H1 (cell line): ENCODE results near the gene KIAA1328. TPM values are rescaled to one million over a fixed set of nuclear protein-coding genes. Genes with fewer than 3 reads are reported as not detected.

Experiments
- BCL11A ChIP-seq, 2 experiments: IDR thresholded peaks; one replicate each; pipeline ENCODE4 v1.6.1; 2011; ENCODE audit warnings: low read depth in 2 of 2, low read length in 2 of 2, mild to moderate bottlenecking in 2 of 2
- CBX5 ChIP-seq: fragments of 300-800, 300-1000 bp; sonication (generic); IDR thresholded peaks from 2 replicates; pipeline ENCODE4 v1.7.1; 2016; ENCODE audit warnings: antibody characterized with exemption, low read length, low read depth
- CREB1 ChIP-seq: IDR thresholded peaks from 2 replicates; pipeline ENCODE4 v1.6.1; 2012; ENCODE audit warnings: inconsistent platforms
- FOSL1 ChIP-seq: IDR thresholded peaks from 2 replicates; pipeline ENCODE4 v1.6.1; 2011; ENCODE audit warnings: mild to moderate bottlenecking, low read depth, low read length, moderate library complexity; ENCODE audit not compliant: insufficient read depth
- JUN ChIP-seq: IDR thresholded peaks from 2 replicates; pipeline ENCODE4 v1.6.1; 2011; ENCODE audit warnings: low read depth, mild to moderate bottlenecking, improper control_type of control experiment, low read length
- KDM4A ChIP-seq: IDR thresholded peaks from one replicate; pipeline ENCODE4 v1.7.1; 2012; ENCODE audit warnings: low read depth, mild to moderate bottlenecking, moderate library complexity, low read length, inconsistent platforms; ENCODE audit not compliant: severe bottlenecking
- NANOG ChIP-seq: IDR thresholded peaks from 2 replicates; pipeline ENCODE4 v1.6.1; 2011; ENCODE audit warnings: low read length, low read depth, mild to moderate bottlenecking, inconsistent platforms; ENCODE audit not compliant: insufficient read depth, poor library complexity, severe bottlenecking
- SIN3A ChIP-seq, 2 experiments: IDR thresholded peaks in 1 of 2; conservative IDR thresholded peaks in 1 of 2; 2 replicates each; pipeline ENCODE4 v1.6.1; 2011 to 2012; ENCODE audit warnings: low read length in 2 of 2, improper control_type of control experiment in 1 of 2, low read depth in 1 of 2, mild to moderate bottlenecking in 1 of 2
- polyA plus RNA-seq, 7 experiments: library from polyadenylated mRNA; depleted of rRNA in 3 of 7; stranded (reverse) in 5 of 7; unstranded in 2 of 7; fragments of >200 nt in 5 of 7; fragments of 200-250 nt in 2 of 7; gene quantifications; 1 replicate in 5 of 7; 2 replicates in 1 of 7; 4 replicates in 1 of 7; pipeline versions ENCODE4 v1.2.1 to v1.2.3, GENCODE V29; 2011 to 2013; ENCODE audit warnings: missing spikeins in 2 of 7, mixed read lengths in 2 of 7
- total RNA-seq: library from RNA; stranded (reverse); fragmentation: NEBNext Ultra II Directional; extraction: Animal tissue kit (Norgen Biotek cat#: 25700); gene quantifications from 2 replicates; pipeline ENCODE4 v1.2.1, GENCODE V29; 2021
- TF ChIP-seq, protein P1 (sequence below): IDR thresholded peaks from 2 replicates; pipeline ENCODE4 v1.6.1; 2012; ENCODE audit warnings: inconsistent platforms
- TF ChIP-seq, protein P2 (sequence below): IDR thresholded peaks from 2 replicates; pipeline ENCODE4 v1.6.1; 2012; ENCODE audit warnings: inconsistent platforms

KIAA1328 gene
- total and polyA plus RNA-seq, 2 of the 8 experiments (the other 6 are each of a cell fraction or from before 2014, with no cell fraction given): 2.6 to 5.7 TPM

DNA sequence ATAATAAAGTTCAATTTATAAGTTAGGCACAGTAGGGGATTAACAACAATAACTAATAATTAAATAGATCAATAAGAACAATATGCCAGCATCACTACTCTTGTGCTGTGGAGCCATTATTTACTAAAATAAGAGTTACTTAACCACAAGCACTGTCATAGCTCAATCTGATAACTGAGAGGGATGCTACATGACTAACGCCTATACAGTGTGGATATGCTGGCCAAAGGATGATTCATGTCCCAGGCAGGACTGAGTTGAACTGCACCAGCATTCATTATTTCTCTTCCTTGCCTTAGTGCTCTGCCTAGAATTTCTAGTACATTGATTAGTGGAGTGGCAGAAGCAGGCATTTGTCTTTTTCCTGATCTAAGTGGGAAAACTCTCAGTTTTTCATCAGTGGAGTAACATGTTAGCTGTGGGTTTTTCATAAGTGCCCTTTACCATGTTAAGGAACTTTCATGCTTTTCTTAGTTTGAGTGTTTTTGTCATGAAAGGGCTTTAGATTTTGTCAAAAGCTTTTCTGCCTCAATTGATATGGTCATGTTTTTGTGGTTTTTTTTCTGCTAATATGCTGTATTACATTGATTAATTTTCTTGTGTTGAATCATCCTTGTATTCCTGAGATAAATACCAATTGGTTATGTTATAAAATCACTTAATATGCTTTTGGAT, 21.7 kb downstream of the KIAA1328 start (continued):
- TF ChIP-seq FOSL1 (no peak), CREB1 (no peak), CBX5 (no peak), SIN3A (conservative IDR thresholded peaks at IDR 0.05 in 1 of 2, IDR thresholded peaks at IDR 0.05 in 1 of 2; ENCODE audit: low read depth in 1 of 2, low read length in 2 of 2) (no peak), JUN (no peak), NANOG (no peak), BCL11A (IDR thresholded peaks at IDR 0.05; ENCODE audit: low read depth in 2 of 2, low read length in 2 of 2) (no peak), KDM4A (no peak)
- TF ChIP-seq, protein P1, sequence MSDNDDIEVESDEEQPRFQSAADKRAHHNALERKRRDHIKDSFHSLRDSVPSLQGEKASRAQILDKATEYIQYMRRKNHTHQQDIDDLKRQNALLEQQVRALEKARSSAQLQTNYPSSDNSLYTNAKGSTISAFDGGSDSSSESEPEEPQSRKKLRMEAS: no peak
- TF ChIP-seq, protein P2, sequence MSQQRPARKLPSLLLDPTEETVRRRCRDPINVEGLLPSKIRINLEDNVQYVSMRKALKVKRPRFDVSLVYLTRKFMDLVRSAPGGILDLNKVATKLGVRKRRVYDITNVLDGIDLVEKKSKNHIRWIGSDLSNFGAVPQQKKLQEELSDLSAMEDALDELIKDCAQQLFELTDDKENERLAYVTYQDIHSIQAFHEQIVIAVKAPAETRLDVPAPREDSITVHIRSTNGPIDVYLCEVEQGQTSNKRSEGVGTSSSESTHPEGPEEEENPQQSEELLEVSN: no peak
- TF ChIP-seq, all 59 proteins: peak for 0
